Central memory CD4-positive, alpha-beta T cell (primary cell): ENCODE results near the gene RNF111.
"Not testable (repeated sequence)": the region's sequence is repeated elsewhere in the genome, so short reads cannot be mapped to it uniquely, and the experiment has no call there.

Source experiments
- DNase-seq: peaks from one replicate; pipeline ENCODE4 v3.0.0; 2022

The RNF111 gene

GRCh38 chr15:59140422-59141226, 153.2 kb downstream of the RNF111 start:
- DNase-seq = no peak

DNA sequence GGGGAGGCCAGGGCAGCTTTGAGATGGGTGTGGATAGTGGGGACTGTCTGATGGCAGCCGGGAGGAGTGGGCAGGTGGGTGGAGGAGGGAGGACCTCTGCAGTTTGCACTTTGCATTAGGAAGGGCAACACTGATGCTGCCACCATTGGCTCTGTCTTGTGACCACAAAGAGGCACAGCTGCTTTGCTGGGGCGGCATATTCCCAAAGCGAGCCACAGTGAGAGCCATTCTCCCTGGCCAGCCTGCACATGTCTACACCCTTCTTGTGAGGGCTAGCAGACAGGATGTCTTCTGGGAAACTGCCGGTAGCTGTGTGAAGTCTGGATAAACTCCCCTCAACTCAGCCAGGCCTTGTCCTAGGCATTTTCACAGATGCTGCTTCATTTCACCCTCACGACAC, 155.8 kb downstream of the RNF111 start:
- no peak for DNase-seq

- not testable (repeated sequence) for DNase-seq
These were observed 157.1 kb downstream of the RNF111 start for GRCh38 chr15:59144594-59144993.
